ENCODE measurements around the gene IQCE.
"Not testable (repeated sequence)": the region's sequence is repeated elsewhere in the genome, so short reads cannot be mapped to it uniquely, and the experiment has no call there.

Gene IQCE

DNA sequence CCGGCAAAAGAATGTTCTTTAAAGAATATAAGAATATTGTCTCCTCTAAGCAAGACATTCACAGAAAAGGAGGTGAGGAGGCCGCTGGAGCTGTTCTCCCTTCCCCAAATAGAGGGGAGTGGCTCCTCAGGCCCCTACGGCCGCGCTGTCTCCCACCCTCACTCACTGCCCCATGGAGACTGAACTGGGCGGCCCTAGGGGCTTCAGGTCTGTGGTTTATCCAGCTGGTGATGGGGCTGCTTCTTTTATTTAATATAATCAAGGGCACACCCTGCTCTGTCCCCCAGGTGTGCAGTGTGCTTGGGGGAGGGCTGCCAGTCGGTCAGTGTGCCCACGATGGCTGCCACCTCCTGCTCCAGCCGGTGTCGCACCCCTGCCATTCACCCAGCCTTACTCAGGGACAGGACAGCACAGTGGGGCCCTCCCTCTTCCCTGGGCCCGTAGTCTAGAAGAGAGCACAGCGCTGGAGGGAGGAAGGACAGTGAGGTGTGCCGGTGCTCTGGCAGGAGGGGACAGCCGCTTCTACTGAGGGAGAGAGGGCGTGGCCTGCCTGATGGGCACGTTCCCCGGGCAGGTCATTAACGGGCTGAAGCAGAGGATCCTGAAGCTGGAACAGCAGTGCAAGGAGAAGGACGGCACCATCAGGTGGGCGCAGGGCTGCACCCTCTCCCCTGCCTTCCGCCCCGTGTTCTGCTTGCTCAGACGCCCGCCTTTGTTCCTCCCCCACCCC is 23.4 kb downstream of the IQCE start:
- no peak for DNase-seq (ENCODE audit: low read depth)

- DNase-seq (ENCODE audit: low read depth): no peak
Observed at GRCh38 chr7:2583798-2584580, 25.2 kb downstream of the IQCE start.

- DNase-seq (ENCODE audit: low read depth): no peak
Observed at GRCh38 chr7:2585446-2585845, 26.7 kb downstream of the IQCE start.

DNA sequence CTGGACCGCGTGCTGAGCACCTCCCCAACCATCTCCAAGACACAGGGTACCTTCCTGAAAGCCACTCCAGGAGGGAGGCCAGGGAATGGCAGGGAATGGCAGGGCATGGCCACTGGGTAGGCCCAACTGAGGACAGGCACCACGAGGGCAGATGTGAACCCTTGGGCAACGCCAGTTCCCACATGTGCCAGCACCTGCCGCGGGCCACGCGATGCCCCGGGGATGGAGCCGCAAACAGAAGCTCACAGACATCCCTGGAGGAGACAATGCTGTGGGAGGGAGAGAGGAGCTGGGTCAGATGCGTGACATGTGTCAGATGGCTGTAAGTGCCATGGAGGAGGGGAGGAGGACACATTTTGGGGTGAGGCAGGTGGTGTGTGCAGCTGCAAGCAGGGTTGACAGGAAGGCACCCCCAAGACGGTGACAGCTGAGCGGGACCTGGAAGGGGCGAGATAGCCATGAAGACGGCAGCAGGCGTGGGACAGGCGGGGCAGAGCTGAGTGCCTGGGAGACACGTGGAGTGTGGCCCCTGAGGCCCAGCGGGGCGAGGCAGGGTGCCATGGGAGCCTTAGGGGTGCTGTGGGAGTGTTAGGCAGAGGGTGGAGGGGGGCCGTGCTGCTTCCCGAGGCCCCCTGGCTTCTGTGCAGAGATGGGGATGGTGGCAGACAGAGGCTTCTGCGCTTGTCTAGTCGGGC is 27.7 kb downstream of the IQCE start:
- DNase-seq (ENCODE audit: low read depth): no peak

DNA sequence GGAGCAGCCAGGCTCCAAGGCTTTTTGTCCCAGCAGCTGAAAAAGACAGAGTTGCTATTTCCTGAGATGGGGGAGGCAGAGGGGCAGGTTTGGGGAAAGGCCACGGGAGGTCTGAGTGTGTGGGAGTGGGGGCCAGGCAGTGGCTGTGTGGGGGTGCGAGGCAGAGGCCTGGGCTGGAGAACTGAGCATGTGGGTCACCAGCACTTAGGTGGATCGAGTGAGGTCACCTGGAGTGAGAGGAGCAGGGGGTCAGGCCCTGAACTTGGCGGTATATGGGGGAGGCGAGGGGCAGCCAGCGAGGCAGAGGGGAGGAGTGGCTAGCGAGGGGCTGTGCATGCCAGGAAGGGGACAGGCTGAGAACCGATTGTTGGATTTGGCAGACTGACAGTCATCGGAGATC is 28.4 kb downstream of the IQCE start:
- DNase-seq (ENCODE audit: low read depth): no peak

GRCh38 chr7:2587778-2588177 is 29.0 kb downstream of the IQCE start:
- no peak for DNase-seq (ENCODE audit: low read depth)

DNA sequence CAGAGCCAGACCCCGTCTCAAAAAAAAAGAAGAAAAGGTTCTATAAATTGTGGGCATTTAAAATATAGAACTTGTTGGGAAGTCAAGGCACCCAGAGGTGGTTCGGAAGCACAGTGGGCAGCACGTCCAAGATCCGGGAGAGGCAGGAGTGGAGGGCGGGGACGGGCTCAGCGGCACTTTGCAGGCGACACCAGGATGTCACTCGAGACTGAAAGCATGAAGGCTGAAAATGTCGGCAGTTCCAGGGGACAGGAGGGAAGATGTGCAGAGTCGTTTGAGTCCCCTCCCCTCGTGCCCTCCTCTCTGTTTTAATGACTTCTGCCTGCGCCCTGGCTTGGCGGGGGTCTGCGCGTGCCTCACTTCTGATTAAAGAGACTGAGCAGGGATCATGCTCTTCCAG is 30.6 kb downstream of the IQCE start:
- no peak for DNase-seq (ENCODE audit: low read depth)

DNA sequence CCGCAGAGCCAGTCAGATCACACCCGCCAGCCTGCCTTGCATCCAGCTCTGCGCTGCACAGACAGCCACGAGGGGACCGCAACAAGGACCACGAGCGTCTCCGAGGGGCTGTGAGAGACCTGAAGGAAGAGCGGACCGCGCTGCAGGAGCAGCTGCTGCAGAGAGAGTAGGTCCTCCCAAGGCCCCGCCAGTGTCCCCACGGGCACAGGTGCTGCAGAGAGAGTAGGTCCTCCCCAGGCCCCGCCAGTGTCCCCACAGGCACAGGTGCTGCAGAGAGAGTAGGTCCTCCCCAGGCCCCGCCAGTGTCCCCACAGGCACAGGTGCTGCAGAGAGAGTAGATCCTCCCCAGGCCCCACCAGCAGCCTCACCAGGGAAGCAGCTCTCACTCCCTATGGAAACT is 31.2 kb downstream of the IQCE start:
- DNase-seq (ENCODE audit: low read depth): not testable (repeated sequence)

- no peak for DNase-seq (ENCODE audit: low read depth)
Observed at GRCh38 chr7:2592375-2592865, 33.6 kb downstream of the IQCE start.

DNA sequence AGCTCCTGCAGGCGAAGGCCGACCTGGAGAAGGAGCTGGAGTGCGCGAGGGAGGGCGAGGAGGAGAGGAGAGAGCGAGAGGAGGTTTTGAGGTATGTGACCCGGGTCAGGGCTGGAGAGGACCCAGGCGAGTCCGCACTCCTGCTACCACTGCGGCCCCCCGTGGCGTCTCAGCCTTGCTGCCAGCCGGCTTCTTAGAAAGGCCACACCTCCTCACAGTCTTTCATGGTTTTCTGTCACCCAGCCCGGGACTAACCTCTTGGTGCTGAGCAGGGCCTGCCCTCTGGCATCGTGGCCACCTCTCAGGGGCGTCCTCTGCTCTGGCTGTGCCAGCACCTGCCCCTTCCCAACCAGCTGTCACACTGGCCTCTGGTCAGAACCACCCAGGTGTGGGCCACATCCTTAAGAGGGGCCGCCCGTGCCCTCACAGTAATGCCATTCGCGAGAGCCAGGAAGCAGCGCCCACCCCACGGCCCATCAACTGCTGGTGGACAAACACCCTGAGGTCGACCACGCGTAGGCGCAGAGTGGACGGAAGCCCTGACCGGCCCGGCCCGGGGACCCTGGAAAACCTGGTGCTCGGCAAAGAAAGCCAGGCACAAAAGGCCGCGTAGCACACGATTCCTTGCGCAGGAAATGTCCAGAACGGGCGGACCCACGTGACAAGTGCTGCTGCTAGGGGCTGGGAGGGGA is 34.4 kb downstream of the IQCE start:
- no peak for DNase-seq (ENCODE audit: low read depth)

GRCh38 chr7:2594599-2594998 is 35.8 kb downstream of the IQCE start:
- no peak for DNase-seq (ENCODE audit: low read depth)

DNA sequence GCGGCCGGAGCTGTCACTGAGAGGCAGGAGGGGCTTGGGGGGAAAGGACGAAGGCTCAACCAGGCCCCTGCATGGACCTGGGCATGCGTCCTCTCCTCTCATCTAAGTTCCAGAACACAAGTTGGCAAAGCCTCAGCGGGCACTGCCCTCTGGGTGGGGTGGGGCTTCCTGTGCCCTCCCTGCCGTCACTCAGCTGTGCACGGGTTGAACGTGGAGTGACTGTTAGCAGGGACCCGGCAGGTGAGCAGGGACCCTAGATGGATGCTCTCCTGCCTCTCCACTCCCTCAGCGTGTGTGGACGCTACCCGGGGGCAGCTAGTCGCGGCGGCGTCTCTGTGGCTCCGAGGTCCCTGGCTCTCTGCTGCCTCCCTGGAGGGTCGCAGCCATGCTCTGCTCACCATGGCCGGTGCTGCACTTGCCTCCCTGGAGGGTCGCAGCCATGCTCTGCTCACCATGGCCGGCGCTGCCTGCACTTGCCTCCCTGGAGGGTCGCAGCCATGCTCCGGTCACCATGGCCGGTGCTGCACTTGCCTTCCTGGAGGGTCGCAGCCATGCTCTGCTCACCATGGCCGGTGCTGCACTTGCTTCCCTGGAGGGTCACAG is 36.6 kb downstream of the IQCE start:
- no peak for DNase-seq (ENCODE audit: low read depth)

GRCh38 chr7:2596464-2597272 is 37.9 kb downstream of the IQCE start:
- DNase-seq (ENCODE audit: low read depth): no peak

GRCh38 chr7:2597273-2597640 is 38.5 kb downstream of the IQCE start:
- no peak for DNase-seq (ENCODE audit: low read depth)

GRCh38 chr7:2598154-2598823 is 39.5 kb downstream of the IQCE start:
- DNase-seq (ENCODE audit: low read depth): no peak

DNA sequence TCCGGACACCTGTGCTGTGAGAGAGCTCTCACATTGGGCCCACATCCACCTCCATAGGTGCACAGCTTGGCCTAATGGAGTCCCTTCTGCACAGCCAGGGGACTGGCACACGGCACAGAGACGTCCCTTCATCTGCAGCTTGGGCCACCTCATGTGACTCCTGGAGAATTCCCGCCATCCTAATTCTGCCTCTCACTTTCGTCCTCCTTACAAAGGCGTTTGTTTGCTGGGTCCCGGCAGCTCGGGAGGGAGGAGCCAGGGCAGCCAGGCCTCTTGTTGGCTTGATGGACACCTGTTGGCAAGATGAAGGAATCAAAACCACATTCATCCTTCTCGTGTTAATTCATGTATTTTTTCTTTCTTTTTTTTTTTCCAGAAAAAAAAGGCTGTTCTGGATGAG is 42.3 kb downstream of the IQCE start:
- no peak for DNase-seq (ENCODE audit: low read depth)

DNA sequence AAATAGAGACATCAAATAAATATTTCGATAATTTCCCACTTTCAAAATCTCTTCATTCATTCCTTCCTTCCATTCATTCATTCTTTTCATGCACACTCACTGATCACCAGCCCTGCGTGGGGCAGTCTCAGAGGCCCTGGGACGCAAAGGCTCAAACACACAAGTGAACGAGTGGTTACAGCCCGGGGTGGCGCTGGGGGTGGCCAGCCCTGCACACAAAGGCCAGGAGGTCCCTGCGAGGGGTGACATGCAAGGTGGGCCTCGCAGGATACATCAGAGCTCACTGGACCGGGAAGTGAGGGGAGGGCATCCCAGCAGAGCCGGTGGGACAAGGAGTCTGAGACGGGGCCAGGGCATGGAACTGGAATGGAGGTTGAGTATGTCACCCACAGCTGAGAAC is 43.1 kb downstream of the IQCE start:
- no peak for DNase-seq (ENCODE audit: low read depth)

- no peak for DNase-seq (ENCODE audit: low read depth)
Observed at GRCh38 chr7:2602406-2603043, 43.7 kb downstream of the IQCE start.

DNA sequence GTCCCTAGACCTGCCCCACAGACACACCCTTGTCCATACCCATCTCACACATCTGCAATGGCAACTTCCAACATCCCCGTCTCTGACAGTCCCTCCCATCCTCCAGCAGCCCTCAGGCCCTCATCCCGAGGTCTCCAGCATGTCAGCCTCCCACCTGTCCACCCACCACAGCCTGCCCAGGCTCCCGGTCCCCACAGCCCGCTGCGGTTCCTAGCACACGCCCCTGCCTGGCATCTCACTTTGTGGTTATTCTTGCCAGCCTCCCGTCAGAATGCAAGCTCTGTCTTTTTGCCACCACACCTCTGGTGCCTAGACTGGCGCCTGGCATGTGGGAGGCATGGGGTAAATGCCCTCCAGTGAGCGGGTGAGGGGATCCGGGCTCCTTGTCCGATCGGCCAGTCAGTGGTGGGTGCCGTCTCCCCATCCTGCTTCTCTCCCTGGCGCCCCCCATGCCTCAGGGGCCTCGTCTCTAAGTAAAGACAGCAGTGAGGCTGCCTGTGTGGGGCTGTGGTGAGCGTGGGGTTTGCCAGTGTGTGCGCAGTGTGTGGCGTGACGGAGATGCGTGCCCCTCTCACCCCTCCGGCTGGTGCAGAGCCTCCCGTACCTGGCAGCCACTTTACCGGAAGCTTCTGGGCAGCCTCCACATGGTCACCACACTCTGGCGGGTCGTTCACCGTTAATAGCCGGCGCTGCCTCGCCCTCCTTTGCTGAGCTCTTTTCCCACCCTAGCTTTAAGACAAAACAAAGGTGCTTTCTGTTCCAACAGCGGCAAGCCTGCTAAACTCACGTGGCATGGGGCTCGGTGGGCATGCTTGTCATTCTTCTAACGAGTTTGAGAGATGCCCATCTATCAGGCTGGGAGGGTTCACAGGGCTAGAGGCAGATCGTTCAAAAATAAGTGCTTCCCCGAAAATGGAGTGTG is 44.5 kb downstream of the IQCE start:
- DNase-seq (ENCODE audit: low read depth): no peak
